GM12873 (cell line): ENCODE results near the gene IL27RA.

Source experiments
- TF ChIP-seq, protein P1 (sequence below): IDR thresholded peaks from 2 replicates; pipeline ENCODE4 v1.5.1; 2012; ENCODE audit warnings: low read depth, mild to moderate bottlenecking, moderate library complexity, low read length, control low read depth; ENCODE audit not compliant: insufficient read depth; ENCODE audit errors: missing control alignments

Gene IL27RA

DNA sequence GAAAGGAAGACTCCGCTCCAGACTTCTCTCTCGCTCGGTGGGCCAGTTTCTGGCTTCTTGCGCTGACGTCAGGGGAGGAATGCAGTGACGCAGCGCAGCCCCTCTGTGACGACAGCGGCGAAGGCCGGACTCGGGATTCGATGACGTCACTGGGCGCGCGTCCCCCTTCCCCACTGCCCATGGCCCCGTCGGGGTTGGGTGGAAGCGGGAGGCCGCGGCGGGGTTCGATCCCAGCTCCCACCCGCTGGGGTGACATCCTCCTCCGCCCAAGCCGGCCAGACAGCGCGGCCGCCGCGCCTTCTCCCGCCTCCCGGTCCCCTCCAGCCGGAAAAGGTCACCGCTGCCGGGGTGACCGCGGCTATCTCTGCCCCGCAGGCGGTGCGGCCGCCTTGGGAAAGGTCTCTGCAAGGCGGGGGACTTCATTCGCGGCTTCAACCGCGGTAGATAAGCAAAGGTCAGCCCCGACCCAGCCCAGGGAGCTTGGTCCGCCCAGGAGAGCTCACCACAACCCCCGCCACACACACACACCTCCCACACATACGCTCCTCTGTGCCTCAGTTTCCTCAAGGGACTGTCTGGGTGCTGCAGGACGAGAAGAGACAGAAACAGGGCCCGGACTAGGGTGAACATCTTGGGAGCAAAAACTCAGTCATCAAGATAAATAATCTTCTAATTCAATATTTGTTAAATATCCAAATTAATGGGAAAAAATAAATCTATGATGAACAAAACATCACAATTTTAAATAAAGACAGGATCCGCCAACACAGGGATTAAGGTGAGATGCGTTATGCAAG lies 24.6 kb upstream of the IL27RA start:
- TF ChIP-seq, protein P1, sequence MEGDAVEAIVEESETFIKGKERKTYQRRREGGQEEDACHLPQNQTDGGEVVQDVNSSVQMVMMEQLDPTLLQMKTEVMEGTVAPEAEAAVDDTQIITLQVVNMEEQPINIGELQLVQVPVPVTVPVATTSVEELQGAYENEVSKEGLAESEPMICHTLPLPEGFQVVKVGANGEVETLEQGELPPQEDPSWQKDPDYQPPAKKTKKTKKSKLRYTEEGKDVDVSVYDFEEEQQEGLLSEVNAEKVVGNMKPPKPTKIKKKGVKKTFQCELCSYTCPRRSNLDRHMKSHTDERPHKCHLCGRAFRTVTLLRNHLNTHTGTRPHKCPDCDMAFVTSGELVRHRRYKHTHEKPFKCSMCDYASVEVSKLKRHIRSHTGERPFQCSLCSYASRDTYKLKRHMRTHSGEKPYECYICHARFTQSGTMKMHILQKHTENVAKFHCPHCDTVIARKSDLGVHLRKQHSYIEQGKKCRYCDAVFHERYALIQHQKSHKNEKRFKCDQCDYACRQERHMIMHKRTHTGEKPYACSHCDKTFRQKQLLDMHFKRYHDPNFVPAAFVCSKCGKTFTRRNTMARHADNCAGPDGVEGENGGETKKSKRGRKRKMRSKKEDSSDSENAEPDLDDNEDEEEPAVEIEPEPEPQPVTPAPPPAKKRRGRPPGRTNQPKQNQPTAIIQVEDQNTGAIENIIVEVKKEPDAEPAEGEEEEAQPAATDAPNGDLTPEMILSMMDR, result no peak

DNA sequence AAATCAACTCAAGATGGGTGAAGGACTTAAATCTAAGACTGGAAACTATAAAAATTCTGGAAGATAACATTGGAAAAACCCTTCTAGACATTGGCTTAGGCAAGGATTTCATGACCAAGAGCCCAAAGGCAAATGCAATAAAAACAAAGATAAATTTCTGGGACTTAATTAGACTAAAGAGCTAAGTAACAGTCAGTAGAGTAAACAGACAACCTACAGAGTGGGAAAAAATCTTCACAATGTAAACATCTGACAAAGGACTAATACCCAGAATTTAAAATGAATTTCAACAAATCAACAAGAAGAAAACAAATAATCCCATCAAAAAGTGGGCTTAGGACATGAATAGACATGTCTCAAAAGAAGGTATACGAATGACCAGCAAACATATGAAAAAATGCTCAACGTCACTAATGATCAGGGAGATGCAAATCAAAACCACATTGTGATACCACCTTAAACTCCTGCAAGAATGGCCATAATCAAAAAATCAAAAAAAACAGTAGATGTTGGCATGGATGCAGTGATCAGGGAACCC lies 19.1 kb upstream of the IL27RA start:
- TF ChIP-seq, protein P1, result no peak

DNA sequence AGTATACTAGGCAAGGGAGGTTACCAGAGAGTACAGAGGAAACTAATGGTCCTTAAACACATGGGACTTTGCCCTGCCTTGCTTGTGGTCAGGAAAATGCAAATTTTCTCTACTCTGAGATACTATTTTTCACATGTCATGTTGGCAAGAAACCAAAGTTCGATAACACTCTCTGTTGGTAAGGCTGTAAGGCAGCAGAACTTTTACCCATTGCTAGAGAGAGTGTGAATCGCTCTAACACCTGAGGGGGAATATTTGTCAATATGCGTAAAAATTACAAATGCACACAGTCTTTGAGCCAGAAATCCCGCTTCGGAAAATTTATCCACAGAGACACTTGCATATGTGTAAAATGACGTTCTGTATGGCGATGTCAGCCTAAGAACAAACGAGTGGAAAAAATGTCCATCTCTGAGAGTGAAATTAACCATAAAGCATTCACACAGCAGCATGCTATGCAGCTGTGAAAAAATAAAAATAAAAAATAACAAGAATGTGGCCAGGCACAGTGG lies 16.0 kb upstream of the IL27RA start:
- TF ChIP-seq, protein P1, result no peak

DNA sequence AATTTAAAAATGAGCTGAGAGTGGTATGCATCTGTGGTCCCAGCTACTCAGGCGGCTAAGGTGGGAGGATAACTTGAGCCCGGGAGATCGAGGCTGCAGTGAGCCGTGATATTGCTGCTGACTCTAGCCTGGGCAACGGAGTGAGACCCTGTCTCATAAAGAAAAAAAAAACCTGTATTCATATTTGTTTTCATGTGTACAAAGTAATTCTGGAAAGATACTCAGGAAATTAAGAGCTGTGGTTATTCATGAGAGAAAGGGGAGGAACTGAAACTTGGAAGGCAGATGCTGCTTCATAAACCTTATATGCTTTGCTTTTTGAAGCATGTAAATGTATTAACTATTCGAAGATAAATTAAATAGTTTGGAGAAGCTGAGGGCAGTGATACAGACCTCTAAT lies 12.5 kb upstream of the IL27RA start:
- TF ChIP-seq, protein P1, result no peak

DNA sequence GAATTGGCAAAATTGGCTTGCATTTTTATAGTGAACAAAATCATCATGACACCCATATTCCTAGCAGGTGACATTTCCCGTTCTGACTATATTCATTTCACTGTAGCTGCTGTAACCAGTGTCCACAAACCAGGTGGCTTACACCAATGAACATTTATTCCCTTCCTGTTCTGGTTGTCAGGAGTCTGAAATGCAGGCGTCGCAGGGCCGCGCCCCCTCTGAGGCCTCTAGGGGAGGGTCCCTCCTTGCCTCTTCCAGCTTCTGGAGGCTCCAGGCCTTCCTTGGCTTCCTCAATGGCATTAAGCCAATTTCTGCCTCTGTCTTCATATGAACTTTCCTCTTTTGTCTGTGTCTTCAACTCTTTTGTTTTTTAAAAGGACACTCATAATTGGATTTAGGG lies 10.1 kb upstream of the IL27RA start:
- TF ChIP-seq, protein P1, result no peak

DNA sequence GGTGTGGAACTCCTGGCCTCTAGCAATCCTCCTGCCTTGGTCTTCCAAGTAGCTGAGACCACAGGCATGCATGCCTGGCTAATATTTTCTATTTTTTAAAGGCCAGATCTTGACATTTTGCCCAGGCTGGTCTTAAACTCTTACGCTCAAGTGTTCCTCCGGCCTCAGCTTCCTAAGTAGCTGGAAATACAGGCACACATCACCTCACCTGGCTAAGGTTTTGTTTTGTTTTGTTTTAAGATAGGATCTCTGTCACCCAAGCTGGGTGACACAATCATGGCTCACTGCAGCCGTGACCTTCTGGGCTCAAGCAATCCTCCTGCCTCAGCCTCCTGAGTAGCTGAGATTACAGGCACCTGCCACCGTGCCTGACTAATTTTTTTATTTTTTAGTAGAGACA lies 9.1 kb upstream of the IL27RA start:
- TF ChIP-seq, protein P1, result no peak

DNA sequence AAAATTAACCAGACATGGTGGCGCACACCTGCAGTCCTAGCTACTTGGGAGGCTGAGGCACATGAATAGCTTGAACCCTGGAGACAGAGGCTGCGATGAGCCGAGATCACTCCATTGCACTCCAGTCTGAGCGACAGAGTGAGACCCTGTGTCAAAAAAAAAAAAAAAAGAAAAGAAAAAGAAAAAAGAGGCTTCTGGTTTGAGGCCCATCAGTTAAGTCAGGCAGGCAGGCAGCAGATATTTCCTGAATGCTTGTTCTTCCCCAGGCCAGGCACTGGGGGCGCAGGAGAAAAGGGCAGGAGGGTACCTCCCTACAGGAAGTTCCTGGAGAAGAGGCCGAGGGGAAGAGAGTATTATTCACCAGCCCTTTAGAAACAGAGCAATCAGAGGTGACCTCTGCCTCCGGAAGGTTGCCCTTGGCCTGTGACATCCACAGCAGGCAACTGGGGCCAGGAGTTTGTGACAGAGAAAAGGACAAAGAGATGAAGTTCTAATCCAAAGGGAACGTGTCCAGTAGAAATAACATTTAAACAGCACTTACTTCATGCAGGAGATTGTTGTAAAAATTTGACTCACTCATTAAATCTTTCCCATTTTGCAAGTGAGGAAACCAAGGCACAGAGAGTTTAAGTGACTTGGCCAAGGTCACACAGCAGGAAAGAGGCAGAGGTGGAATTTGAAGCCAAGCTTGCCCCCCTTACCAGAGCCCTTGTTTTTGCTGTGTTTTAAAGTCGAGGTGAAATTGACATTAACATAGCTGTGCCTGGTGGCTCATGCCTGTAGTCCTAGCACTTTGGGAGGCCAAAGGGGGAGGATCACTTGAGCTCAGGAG lies 7.9 kb upstream of the IL27RA start:
- TF ChIP-seq, protein P1, result peak; percentile 55
